GM18505 (cell line): ENCODE data around the gene PDK4.
"Not testable (repeated sequence)": the region's sequence is repeated elsewhere in the genome, so short reads cannot be mapped to it uniquely, and the experiment has no call there.

Experiments used
- ATAC-seq: cut with Tn5 transposase; IDR thresholded peaks from one replicate; pipeline ENCODE4 v1.9.1; 2021; ENCODE audit not compliant: unreplicated experiment
- POLR2A ChIP-seq: IDR thresholded peaks from 4 replicates; pipeline ENCODE4 v1.6.1; 2011; ENCODE audit warnings: borderline replicate concordance; ENCODE audit not compliant: insufficient read depth, insufficient read length; ENCODE audit errors: extremely low read depth

The PDK4 gene

DNA sequence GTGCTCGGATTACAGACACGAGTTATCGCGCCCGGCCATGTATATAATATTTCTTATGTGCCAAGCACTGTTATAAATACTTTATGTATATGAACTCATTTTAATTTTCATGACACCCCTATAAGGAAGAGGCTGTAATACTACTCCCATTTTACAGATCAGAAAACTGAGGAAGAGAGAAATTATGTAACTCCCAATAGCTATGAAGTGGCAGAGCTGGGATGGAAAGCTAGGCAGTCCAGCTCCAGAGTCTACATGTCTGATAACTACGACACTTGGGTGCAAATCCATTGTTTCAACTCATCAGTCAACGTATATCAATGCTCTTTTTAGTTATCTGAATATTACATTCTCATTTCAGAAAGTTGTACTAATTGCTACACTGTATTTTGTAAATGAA, 17.0 kb downstream of the PDK4 start:
- ATAC-seq: no peak
- TF ChIP-seq POLR2A: no peak

DNA sequence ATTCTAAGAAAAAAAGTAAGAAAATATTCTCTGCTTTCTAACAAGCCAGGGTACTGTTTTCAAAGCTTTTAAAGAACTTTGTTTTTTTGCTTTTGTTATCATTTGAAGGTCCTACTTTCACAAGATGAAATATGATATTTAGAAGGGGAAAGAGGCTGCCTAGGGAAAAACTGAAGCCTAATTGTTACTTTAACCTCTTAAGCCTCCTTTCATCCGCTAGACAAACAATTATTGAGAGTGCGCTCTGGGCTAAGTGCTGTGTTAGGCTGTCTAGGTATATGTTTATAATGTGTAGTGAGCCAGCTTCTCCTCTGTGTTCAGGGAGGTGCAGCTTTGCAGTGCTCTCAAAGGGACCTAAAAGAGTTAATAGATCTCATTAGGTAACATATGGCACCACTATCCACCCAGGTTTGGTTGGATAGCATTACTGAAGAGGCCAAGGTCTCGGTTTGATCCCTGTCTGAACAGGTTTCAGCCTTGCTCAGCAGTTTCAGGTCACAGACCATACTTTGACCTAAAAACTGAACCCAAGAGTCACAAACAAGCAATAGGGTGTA, 17.9 kb downstream of the PDK4 start:
- TF ChIP-seq POLR2A: no peak
- ATAC-seq: no peak

DNA sequence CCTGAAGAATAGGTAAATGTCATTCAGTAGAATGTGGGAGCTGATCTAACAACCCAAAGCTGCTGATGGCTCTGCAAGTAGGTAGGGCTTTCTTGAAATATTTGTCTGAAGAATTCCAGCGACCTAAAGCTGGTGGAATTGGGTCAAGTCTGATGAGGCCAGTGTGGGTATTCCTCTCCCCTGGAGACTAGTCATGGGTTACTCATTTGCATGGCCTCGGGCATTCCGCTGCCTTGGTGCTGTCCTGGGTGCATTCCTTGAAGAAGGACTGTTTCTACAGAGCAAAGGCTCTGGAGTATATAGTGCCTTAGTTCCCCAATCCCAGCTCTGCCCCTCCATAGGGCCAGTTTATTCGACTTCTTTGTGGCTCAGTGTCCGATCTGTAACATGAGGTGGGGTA, 19.2 kb downstream of the PDK4 start:
- no peak for ATAC-seq
- no peak for TF ChIP-seq POLR2A

DNA sequence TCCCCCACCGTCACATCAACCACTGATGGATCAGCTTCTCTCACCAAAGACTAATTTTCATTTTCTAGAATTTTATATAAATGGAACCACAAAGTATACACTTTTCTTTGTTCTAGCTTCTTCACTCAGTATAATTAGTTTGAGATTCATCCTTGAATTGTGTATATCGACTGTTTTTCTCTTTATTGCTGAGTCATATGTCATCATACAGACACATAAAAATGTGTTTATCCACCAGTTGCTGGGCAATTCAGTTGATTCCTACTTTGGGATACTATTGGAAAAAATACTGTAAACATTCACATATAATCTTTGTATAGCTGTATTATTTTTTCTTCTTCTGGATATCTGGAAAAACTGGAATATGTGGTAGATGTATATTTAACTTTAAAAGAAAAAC, 26.6 kb downstream of the PDK4 start:
- no peak for ATAC-seq
- TF ChIP-seq POLR2A: no peak

DNA sequence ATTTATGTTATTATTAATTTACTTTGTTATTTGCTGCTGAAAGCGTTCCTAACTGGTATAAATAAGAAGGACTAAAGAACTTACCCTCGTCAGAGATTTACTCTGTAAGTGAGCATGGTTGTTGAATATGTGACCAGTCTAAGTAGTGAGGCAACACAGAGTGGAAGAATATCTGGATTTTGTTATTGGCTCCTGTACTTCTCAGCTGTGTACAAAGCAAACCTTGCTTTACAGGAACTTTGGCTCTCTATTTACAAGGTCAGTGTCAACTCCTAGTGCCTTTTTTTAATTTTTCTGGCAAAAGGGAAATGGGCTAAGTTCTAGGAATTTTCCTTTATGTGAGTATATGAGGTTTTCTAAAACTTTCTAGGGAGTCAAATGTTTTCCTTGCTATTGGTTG, 35.6 kb downstream of the PDK4 start:
- no peak for ATAC-seq
- no peak for TF ChIP-seq POLR2A

DNA sequence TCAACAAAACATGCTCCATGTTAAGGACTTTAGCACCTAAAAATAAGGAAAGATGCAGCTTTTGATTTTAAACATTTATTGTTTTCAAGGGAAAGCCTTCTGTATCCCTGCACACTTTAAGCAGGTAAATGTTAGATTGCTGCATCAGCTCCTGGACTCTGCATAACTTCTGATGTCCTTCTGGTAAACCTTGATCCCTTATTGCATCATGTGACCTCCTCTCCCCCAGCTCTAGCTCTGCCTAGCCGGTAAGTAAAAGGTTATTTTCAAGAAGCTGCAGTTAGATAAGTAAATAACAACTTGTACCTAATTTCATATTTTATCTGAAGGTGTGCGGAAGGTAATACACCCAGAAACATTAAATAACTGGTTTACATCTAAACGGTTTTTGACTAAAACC, 37.5 kb downstream of the PDK4 start:
- no peak for ATAC-seq
- TF ChIP-seq POLR2A: no peak

DNA sequence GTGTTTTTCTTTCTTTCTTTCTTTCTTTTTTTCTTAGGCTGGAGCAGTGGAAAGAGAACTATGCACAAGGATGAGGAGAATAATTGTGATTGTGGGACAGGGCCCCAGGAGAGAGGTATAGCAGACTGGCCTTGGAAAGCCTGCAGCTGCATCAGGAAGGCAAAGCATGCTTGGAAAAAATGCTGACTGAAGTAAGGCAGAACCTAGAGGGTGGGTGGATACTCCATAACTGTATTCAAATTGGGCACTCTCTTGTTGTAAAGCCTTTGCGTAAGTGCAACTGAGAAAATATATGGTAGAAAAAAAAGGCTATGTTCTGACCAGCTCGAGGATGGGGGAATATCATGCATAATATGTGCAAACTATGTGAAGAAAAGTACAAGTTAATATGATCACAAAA, 39.5 kb downstream of the PDK4 start:
- ATAC-seq: no peak
- TF ChIP-seq POLR2A: no peak

DNA sequence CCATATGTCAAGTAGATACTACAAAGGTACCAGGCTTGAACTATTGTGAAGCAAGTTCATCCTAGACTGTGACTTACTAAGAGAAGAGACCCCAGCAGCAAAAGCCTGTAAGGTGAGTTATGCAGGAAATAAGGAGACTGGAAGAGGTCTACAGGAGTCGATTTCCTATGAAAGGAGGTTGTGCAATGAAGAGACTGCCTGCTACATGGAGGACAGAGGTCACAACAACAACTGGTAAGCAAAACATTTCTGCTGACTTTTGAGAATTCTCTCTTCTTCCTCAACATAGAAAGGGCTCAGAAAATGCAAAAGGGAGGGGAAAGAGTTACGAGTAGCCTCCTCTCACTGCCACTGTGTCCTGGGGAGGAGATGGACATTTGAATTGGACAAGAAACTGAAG, 42.4 kb downstream of the PDK4 start:
- no peak for ATAC-seq
- no peak for TF ChIP-seq POLR2A

DNA sequence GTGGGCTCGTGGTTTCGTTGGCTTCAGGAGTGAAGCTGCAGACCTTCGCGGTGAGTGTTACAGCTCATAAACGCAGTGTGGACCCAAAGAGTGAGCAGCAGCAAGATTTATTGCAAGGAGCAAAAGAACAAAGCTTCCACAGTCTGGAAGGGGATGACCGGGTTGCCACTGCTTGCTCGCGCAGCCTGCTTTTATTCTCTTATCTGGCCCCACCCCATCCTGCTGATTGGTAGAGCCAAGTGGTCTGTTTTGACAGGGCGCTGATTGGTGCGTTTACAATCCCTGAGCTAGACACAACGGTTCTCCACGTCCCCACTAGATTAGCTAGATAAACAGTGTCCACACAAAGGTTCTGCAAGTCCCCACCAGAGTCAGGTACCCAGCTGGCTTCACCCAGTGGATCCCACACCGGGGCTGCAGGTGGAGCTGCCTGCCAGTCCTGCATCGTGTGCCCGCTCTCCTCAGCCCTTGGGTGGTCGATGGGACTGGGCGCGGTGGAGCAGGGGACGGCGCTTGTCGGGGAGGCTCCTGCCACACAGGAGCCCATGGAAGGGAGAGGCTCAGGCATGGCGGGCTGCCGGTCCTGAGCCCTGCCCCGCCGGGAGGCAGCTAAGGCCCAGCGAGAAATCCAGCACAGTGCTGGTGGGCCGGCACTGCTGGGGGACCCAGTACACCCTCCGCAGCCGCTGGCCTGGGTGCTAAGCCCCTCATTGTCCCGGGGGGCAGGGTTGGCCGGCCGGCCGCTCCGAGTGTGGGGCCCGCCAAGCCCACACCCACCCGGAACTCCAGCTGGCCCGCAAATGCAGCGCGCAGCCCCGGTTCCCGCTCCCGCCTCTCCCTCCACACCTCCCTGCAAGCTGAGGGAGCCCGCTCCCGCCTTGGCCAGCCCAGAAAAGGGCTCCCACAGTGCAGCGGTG, 44.0 kb downstream of the PDK4 start:
- ATAC-seq: not testable (repeated sequence)

DNA sequence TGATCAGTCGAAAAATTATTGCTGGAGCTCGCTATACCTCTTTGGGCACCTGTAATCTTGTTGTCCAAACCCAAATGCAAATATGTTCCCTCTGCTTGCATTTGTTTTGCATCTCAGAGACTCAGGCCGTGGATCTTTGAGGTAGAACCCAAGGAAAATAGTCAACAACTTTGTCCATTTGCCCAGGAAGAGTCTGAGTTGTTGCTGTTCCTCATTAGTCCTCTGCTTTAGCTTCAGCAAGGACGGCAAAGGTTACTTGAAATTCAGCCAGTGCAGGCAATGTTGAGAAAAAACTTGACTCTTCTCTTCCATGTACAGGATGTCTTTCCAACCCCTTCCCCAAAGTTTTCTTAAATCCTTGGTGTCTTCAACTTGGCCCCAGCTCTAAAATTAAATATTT, 45.8 kb downstream of the PDK4 start:
- ATAC-seq: no peak
- TF ChIP-seq POLR2A: no peak

DNA sequence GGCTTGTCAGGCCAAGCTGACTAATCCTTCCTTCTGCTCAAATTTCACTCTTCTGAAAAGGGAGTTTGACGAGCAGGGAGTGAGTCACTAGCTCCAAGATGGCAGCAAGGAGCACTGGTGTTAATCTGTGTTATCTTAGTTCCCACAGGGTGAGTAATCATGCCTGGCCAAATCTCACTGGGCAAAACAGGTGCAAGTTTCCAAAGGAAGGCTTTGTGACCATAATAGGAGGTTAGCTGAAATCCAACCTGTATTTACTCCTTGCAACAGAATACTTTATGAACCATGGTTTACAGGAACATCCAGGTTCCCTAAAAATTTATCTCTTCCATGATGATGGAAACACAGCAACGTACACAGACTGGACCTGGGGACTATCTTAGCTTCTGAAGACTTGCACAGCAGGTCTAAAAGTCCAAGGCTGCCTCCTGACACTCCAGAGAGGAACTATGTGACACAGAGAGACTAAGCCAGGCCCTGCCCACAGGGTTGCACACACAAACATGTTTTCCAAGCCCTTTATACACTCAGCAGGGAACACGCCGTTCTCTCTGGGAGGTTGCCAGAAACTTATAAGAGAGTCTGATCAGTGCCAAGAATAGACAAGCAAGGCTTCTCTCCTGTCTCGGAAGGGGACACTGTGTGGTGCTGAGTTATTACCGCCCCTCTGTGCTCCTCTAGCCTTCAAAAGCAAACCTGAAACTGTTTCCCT, 46.3 kb downstream of the PDK4 start:
- TF ChIP-seq POLR2A: no peak
- no peak for ATAC-seq

DNA sequence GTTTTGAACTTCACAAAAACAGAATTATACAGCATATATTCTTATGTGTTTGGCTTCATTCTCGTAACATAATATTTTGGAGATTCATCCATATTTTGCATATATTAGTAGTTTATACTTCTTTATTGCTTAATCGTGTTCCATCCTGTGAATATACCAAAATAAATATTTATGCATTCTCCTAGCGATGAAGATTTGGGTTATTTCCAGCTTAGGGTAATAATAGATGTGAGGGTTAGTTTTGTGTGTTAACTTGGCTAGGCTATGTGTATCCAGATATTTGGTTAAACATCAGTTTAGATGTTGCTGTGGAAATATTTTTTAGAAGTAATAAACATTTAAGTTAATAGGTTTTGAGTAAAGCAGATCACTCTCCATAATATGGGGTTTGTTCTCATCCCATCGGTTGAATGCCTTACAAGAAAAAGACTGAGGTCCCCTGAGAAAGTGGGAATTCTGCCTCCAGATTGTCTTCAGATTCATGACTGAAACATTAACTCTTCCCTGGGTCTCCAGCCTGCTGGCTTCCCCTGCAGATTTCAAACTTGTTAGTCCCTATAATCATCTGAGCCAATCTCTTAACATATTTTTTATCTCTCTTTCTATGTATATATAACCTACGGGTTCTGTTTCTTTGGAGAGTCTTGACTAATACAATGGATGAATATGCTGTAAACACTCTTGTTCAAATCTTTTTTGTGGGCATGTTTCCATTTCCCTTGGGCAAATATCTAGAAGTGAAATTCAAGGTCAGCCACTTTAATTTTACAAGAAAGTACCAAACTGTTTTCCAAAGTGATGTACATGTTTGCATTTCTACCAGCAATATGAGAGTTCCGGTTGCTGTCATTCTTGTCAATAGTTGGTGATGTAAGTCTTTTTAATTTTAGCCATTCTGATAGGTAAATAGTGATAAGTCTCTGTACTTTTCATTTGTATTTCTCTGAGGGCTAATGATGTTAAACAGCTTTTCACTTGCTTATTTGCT, 48.7 kb downstream of the PDK4 start:
- no peak for ATAC-seq
- TF ChIP-seq POLR2A: no peak

DNA sequence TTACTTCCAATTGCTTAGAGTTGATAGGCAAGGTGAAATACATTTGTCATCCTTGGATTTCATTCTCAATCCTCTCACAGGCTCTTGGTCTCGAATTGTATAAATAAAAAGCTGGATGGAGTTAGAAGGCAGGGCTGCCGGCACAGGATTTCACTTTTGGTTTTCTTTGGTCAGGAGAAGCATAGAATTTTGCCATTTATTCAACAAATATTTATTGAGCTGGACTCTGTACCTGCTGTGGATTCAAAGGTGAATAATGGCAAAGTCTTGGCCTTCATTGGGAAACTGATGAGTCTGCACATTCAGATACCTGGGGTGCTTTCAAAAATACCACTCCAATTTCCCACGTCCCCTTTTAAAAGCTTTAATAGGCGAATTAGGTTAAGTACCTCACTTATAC, 49.7 kb downstream of the PDK4 start:
- no peak for ATAC-seq
- TF ChIP-seq POLR2A: no peak
